NK-92 (cell line): ENCODE measurements around the gene GLMN.
"Not testable (repeated sequence)": the region's sequence is repeated elsewhere in the genome, so short reads cannot be mapped to it uniquely, and the experiment has no call there.

Experiments
- DNase-seq: peaks from one replicate; lab custom pipeline; 2025; ENCODE audit not compliant: unreplicated experiment; lab: John Stamatoyannopoulos, UW

The GLMN gene

GRCh38 chr1:92299477-92300150 lies 827 bp upstream of the GLMN start:
- no peak for DNase-seq

GRCh38 chr1:92298213-92298572 lies 594 bp downstream of the GLMN start:
- no peak for DNase-seq

DNA sequence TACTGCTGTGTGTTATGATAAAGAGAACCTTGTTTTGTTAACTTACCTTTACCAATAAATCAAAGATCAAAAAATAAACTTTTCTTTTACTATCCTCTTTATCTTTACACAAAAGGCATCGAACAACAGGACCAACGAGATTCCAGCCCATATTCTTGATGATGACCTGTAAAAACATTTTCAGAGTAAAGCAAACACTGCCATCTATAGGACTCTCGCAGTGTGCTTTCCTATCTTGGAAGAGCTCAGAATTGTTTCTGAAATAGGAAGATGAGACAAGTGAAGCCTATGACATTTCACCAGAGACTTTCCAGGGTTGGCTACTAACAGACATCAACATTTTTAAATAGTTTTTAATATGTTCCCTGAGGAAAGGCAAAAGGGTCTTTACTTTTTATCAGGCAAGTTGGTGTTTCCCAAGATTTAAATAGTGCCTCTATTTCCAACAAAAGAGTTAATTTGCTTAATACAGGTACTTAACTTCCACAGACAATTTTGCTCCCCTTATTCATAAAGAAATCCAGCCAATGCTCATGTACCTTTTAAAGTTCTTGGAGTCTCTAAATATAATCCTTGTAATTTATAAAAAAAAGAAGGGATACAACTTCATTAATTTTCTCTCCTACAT lies 7.3 kb downstream of the GLMN start:
- DNase-seq: no peak

GRCh38 chr1:92281411-92281810 lies 17.4 kb downstream of the GLMN start:
- not testable (repeated sequence) for DNase-seq

- not testable (repeated sequence) for DNase-seq
These were observed 19.0 kb downstream of the GLMN start for GRCh38 chr1:92279781-92280180.

GRCh38 chr1:92277105-92277723 lies 21.6 kb downstream of the GLMN start:
- no peak for DNase-seq

- DNase-seq: no peak
These were observed 22.7 kb downstream of the GLMN start for GRCh38 chr1:92276082-92276481.

DNA sequence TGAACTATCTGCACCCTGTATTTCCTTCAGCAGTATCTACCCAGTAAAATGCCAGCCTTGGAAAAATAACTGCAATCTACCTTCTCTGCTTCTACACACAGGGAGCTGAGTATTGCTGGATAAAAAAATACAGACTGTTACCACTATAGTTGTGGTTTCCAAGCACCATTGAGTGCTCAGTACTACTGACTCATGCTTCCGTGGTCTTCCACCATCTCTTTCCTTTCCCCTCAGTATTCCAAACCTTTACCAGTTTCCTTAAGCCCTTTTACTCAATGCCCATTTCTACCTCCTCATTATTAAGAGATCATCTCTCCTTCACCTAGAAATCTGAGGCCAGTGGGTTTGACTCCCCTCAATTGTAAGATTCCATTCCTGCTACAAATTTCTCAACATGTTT lies 23.8 kb downstream of the GLMN start:
- no peak for DNase-seq

DNA sequence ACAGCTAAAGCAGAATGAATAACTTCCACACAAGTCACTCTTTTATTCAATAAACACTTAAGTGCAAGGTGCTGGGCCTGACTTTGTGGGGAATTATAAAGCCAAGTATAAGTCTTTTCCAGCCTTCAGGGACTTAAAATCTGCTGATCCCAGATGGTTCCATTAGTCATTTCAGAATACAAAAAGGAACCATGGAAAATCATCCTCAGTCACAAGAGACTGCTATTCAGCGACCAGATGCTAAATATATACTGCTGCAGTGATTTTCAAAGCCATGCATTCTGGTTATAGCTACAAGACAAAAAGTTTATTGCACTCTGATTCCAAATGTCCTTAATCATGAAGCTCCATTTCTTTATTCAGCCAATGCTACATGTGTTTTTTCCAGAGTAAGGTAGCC lies 25.7 kb downstream of the GLMN start:
- no peak for DNase-seq

DNA sequence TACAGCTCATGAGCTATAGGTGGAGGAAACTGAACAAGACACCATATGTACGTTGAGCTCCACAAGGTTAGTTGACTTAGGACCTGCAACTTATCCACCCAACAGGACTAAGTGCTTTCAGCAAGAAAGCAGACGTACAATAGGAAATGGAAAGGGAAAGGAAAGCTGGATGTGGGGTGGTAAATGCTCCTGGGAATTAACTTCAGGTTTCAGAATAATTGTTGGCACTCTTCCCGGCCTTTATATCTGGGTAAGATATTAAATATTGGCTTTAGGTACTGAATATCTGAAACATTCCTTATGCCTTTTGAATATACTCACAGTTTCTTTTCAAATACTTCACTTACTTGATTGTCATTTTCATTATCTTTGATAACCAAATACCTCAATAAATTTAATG lies 36.3 kb downstream of the GLMN start:
- no peak for DNase-seq

- DNase-seq: no peak
These were observed 39.4 kb downstream of the GLMN start for GRCh38 chr1:92259350-92259749.

DNA sequence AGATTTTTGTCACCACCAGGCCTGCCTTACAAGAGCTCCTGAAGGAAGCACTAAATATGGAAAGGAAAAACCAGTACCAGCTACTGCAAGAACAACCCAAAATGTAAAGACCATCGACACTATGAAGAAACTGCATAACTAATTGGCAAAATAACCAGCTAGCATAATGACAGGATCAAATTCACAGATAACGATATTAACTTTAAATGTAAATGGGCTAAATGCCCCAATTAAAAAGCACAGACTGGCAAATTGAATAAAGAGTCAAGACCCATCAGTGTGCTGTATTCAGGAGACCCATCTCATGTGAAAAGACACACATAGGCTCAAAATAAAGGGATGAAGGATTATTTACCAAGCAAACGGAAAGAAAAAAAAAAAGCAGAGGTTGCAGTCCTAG lies 44.1 kb downstream of the GLMN start:
- DNase-seq: not testable (repeated sequence)

- DNase-seq: no peak
These were observed 54.4 kb downstream of the GLMN start for GRCh38 chr1:92244376-92244775.

- no peak for DNase-seq
These were observed 58.8 kb downstream of the GLMN start for GRCh38 chr1:92240034-92240433.

- DNase-seq: no peak
These were observed 68.1 kb downstream of the GLMN start for GRCh38 chr1:92230736-92231135.

- DNase-seq: no peak
These were observed 70.4 kb downstream of the GLMN start for GRCh38 chr1:92228401-92228800.

GRCh38 chr1:92219028-92219427 lies 79.8 kb downstream of the GLMN start:
- no peak for DNase-seq

GRCh38 chr1:92218559-92218958 lies 80.2 kb downstream of the GLMN start:
- no peak for DNase-seq

- no peak for DNase-seq
These were observed 81.1 kb downstream of the GLMN start, which contains the start of gene C1orf146 for GRCh38 chr1:92217721-92218120. Gene C1orf146, plus strand, starts transcription at chr1:92217915. Its CDS starts 13,506 bp downstream, at chr1:92231421.

DNA sequence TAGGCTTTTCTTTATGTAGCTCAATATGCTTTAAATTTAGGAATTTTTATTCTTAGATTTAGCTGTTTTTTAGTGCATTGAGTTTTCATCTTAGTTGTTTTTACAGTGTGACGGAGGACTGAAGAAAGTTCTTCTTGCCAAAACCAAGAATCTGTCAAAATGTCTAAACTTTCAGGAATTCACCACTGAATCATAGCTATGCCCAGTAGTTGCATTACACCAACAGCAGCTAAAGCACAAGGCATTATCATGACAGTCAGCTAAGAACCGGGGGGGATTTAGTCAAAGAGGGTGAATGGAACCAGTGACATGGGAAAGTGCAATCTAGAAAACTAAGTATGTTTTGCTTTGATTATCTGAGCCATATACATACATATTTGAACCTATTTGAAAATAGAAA lies 87.6 kb downstream of the GLMN start:
- no peak for DNase-seq

DNA sequence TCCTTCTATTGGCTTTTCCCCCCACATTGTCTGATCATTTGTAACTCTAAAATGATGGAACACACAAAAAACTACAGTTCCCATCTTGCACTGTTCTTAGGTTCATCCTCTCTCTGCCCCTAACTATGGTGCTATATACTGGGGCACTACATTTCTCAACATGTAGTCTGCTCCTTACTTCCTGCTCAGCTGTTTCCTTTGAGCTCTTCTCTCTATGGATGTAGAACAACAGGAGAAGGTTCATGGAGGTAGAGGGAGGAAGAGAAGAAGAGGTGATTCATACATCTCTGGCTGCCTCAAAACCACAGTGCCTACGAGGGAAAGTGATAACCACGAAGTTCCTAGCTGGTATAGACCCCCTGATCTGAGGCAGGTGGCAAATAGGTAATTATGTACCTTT lies 88.1 kb downstream of the GLMN start:
- DNase-seq: no peak

- DNase-seq: no peak
These were observed 95.7 kb downstream of the GLMN start for GRCh38 chr1:92203105-92203504.
